B cell (primary cell): ENCODE measurements around the gene IFNA13. TPM values are rescaled to one million over a fixed set of nuclear protein-coding genes. Genes with fewer than 3 reads are reported as not detected.

ENCODE experiments used
- ATAC-seq: fragments of 200-7000 bp; cut with Tn5 transposase; one replicate; pipeline ENCODE4 v1.10.0; 2021; ENCODE audit warnings: low read depth, mild to moderate bottlenecking, moderate number of reproducible peaks, moderate library complexity
- CTCF ChIA-PET: fragments of 350-600 bp; sonication (Branson Sonifier 250); formaldehyde crosslinking; loops from one replicate; lab custom pipeline; 2021; ENCODE audit warnings: antibody characterized with exemption, inconsistent platforms; lab: Charles Lee
- POLR2A ChIA-PET: fragments of 350-600 bp; sonication (Branson Sonifier 250); formaldehyde crosslinking; loops from one replicate; lab custom pipeline; 2021; ENCODE audit warnings: antibody characterized with exemption; lab: Charles Lee
- DNase-seq: peaks from one replicate; pipeline ENCODE4 v3.0.0; 2013
- H2AFZ ChIP-seq: 2 replicates; pipeline ENCODE4 v1.6.1; 2012; ENCODE audit warnings: mild to moderate bottlenecking, low read depth, low read length; ENCODE audit not compliant: insufficient read depth, poor library complexity, severe bottlenecking
- H3K27ac ChIP-seq, 2 donors: 1 replicate in 1 of 2; 2 replicates in 1 of 2; pipeline ENCODE4 v1.5.1; 2012 to 2013; ENCODE audit warnings: low read length in 2 of 2, mild to moderate bottlenecking in 2 of 2, moderate library complexity in 1 of 2
- H3K27me3 ChIP-seq, 4 experiments: fragments of 200-600 bp in 1 of 4; sonication (generic) in 1 of 4; replicated peaks in 1 of 4; 1 replicate in 2 of 4; 2 replicates in 2 of 4; pipeline versions ENCODE4 v1.6.1 to v1.7.0; 2013 to 2016; ENCODE audit warnings: low read length in 3 of 4, mild to moderate bottlenecking in 2 of 4, mixed read lengths in 1 of 4, moderate library complexity in 1 of 4; ENCODE audit not compliant: insufficient read depth in 4 of 4, control insufficient read depth in 3 of 4; ENCODE audit errors: control extremely low read depth in 1 of 4
- H3K36me3 ChIP-seq, 2 experiments: replicated peaks in 1 of 2; 1 replicate in 1 of 2; 2 replicates in 1 of 2; pipeline versions ENCODE4 v1.6.1 to v1.7.1; 2013; ENCODE audit warnings: low read length in 1 of 2; ENCODE audit not compliant: insufficient read depth in 2 of 2, control insufficient read depth in 1 of 2; ENCODE audit errors: control extremely low read depth in 1 of 2, extremely low read depth in 1 of 2
- H3K4me1 ChIP-seq, 2 donors: fragments of 200-600 bp in 1 of 2; sonication (generic) in 1 of 2; 1 replicate in 1 of 2; 2 replicates in 1 of 2; pipeline versions ENCODE4 v1.5.1 to v1.6.1; 2013 to 2017; ENCODE audit warnings: low read length in 2 of 2; ENCODE audit not compliant: control insufficient read depth in 2 of 2, insufficient read depth in 2 of 2
- H3K4me2 ChIP-seq: replicated peaks from 2 replicates; pipeline ENCODE3; 2012; ENCODE audit warnings: mild to moderate bottlenecking, low read depth, low read length; ENCODE audit not compliant: poor library complexity, severe bottlenecking
- H3K4me3 ChIP-seq, 5 experiments: fragments of 200-600 bp in 1 of 5; sonication (generic) in 1 of 5; 1 replicate in 3 of 5; 2 replicates in 2 of 5; pipeline versions ENCODE4 v1.5.1 to v1.7.0; 2011 to 2016; ENCODE audit warnings: low read length in 4 of 5, mild to moderate bottlenecking in 4 of 5, low read depth in 2 of 5, control low read depth in 1 of 5, moderate library complexity in 1 of 5; ENCODE audit not compliant: insufficient read depth in 1 of 5; ENCODE audit errors: control extremely low read depth in 1 of 5, extremely low read depth in 1 of 5
- H3K79me2 ChIP-seq: fragments of 200-600 bp; sonication (generic); one replicate; pipeline ENCODE4 v1.6.0; 2016; ENCODE audit warnings: low read length; ENCODE audit not compliant: control insufficient read depth, insufficient read depth
- H3K9ac ChIP-seq: fragments of 200-600 bp; sonication (generic); 2 replicates; pipeline ENCODE4 v1.6.1; 2017; ENCODE audit warnings: mild to moderate bottlenecking, low read length, moderate library complexity
- H3K9me3 ChIP-seq, 3 donors: one replicate each; pipeline versions ENCODE4 v1.6.1 to v1.7.1; 2013; ENCODE audit warnings: low read length in 2 of 3; ENCODE audit not compliant: control insufficient read depth in 2 of 3, insufficient read depth in 1 of 3; ENCODE audit errors: control extremely low read depth in 1 of 3
- H4K20me1 ChIP-seq: 2 replicates; pipeline ENCODE4 v1.6.0; 2012; ENCODE audit warnings: mild to moderate bottlenecking, low read length; ENCODE audit not compliant: insufficient read depth, control insufficient read depth, poor library complexity, severe bottlenecking
- H3K27ac Mint-ChIP-seq: one replicate; pipeline ENCODE4 v1.8.0; 2021; ENCODE audit warnings: mixed read lengths
- H3K27me3 Mint-ChIP-seq: one replicate; pipeline ENCODE4 v1.8.0; 2021; ENCODE audit warnings: mixed read lengths
- H3K4me1 Mint-ChIP-seq: one replicate; pipeline ENCODE4 v1.8.0; 2021; ENCODE audit warnings: mixed read lengths
- H3K4me3 Mint-ChIP-seq: one replicate; pipeline ENCODE4 v1.8.0; 2021; ENCODE audit warnings: mixed read lengths
- H3K9me3 Mint-ChIP-seq: one replicate; pipeline ENCODE4 v1.8.0; 2022; ENCODE audit warnings: mixed read lengths; ENCODE audit not compliant: insufficient read depth
- EZH2 ChIP-seq: IDR thresholded peaks from 2 replicates; pipeline ENCODE4 v1.6.1; 2012; ENCODE audit warnings: borderline replicate concordance, low read depth, mild to moderate bottlenecking, moderate library complexity, low read length; ENCODE audit not compliant: insufficient read depth, poor library complexity, severe bottlenecking
- WGBS: methylation state at CpG from one replicate; pipeline ENCODE4 v1.1.5; 2013; ENCODE audit warnings: missing lambda C conversion rate; ENCODE audit not compliant: insufficient coverage; 5-methylcytosine and 5-hydroxymethylcytosine counted together
- intact Hi-C: fragments of 100-400 bp; cut with micrococcal nuclease; formaldehyde crosslinking; loops from one replicate; pipeline ENCODE4 v1.10.0; 2022
- polyA minus RNA-seq: library from RNA; depleted of rRNA, polyadenylated mRNA; stranded (reverse); fragments of >200 nt; gene quantifications from 2 replicates; pipeline ENCODE4 v1.2.3, GENCODE V29; 2012
- polyA plus RNA-seq: library from polyadenylated mRNA; depleted of rRNA; stranded (reverse); fragments of >200 nt; gene quantifications from 2 replicates; pipeline ENCODE4 v1.2.3, GENCODE V29; 2012
- total RNA-seq, 2 donors: library from RNA; stranded (reverse); fragments of 120-200 nt in 1 of 2; gene quantifications; 1 replicate in 1 of 2; 2 replicates in 1 of 2; pipeline versions ENCODE4 v1.2.3 to v1.2.4, GENCODE V29; 2013 to 2022
- TF ChIP-seq, protein P1 (sequence below): fragments of 200-600 bp; IDR thresholded peaks from one replicate; pipeline ENCODE4 v1.8.0; 2022; ENCODE audit warnings: antibody characterized with exemption, mild to moderate bottlenecking

The IFNA13 gene
- not detected in 2 replicates for total RNA-seq
- total RNA-seq (2013) = not detected
- polyA plus RNA-seq = not detected in 2 replicates
- polyA minus RNA-seq = not detected in 2 replicates

- no peak within 1 kb of the TSS for H3K27ac ChIP-seq
- H3K4me1 ChIP-seq = peaks cover 0 to 2% of the 10 kb centered on the region in 2 donors
- H3K27ac Mint-ChIP-seq = no peak within 1 kb of the TSS
- H3K36me3 ChIP-seq = no peaks in the 10 kb centered on the region
- no peak within 1 kb of the TSS for H3K4me2 ChIP-seq
- no peaks in the 10 kb centered on the region for H3K9me3 ChIP-seq
- ChIA-PET CTCF (no interaction called here), POLR2A (no interaction called here)
- H4K20me1 ChIP-seq = no peaks in the 10 kb centered on the region
- intact Hi-C loops = loop anchor here (2.0 kb wide), 1 partner anchor 73 kb away; the partner anchor contains the start of gene IFNA1
- H3K79me2 ChIP-seq = no peaks in the 10 kb centered on the region
- H3K4me1 Mint-ChIP-seq = peaks cover 2% of the 10 kb centered on the region
- no peak within 1 kb of the TSS for H2AFZ ChIP-seq
- H3K9ac ChIP-seq = no peak within 1 kb of the TSS
- H3K9me3 Mint-ChIP-seq = no peaks in the 10 kb centered on the region
- peaks cover 0 to 8% (median 4%) of the 10 kb centered on the region in 4 experiments for H3K27me3 ChIP-seq
- H3K27me3 Mint-ChIP-seq = peaks cover 33% of the 10 kb centered on the region
- 89% methylated on average over 1 of the region's 3 CpGs for WGBS
- H3K4me3 Mint-ChIP-seq = no peak within 1 kb of the TSS
- no peak for TF ChIP-seq EZH2
- TF ChIP-seq, protein P1, sequence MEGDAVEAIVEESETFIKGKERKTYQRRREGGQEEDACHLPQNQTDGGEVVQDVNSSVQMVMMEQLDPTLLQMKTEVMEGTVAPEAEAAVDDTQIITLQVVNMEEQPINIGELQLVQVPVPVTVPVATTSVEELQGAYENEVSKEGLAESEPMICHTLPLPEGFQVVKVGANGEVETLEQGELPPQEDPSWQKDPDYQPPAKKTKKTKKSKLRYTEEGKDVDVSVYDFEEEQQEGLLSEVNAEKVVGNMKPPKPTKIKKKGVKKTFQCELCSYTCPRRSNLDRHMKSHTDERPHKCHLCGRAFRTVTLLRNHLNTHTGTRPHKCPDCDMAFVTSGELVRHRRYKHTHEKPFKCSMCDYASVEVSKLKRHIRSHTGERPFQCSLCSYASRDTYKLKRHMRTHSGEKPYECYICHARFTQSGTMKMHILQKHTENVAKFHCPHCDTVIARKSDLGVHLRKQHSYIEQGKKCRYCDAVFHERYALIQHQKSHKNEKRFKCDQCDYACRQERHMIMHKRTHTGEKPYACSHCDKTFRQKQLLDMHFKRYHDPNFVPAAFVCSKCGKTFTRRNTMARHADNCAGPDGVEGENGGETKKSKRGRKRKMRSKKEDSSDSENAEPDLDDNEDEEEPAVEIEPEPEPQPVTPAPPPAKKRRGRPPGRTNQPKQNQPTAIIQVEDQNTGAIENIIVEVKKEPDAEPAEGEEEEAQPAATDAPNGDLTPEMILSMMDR = no peak
- DNase-seq (no peak), ATAC-seq (no peak)
- H3K4me3 ChIP-seq = no peak within 1 kb of the TSS
Measured at GRCh38 chr9:21367957-21368356, at the start of gene IFNA13. Gene IFNA13 (minus strand): TSS chr9:21368057. CDS start chr9:21368010, 47 bp downstream.

DNA sequence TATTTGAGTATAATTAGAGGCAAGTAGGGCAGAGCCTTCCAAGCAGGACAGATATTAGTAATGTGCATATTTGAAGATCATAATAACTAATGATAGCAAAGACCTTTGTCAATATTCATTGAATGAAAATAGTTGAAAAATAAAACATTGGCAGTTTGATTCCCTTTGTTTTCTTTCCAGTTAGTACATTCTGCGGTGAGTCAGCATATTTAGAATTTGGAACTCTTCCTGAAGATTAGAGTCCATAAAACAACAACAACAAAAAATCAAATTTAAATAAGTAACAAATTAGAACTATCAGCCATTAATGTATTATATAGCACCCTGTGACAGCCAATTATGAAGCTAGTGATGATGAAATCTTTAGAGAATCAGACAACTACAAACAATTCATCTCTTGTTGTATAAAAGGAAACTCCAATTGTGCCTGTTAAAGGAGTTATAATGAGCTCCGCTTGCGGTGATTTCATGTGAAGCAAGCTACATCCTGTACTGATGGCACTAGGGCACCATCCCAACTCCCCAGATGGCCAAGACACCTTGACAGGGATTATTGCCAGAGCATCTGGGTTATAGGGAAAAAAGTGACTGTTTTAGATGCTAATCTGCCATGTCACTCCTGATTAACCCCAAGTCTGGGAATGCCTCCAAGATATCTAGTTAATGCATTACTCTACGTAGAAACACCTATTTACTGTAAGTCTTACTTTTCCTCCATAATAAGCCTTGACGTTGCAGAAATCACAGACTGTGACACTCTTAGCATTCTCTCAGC lies 47.8 kb upstream of the IFNA13 start:
- peaks cover 21 to 30% of the 10 kb centered on the region in 2 donors for H3K4me1 ChIP-seq
- no peak overlapping the region for H3K27ac ChIP-seq
- H3K4me2 ChIP-seq = no peak overlapping the region
- Mint-ChIP-seq H3K4me1 (peaks cover 29% of the 10 kb centered on the region), H3K27me3 (peaks cover 44% of the 10 kb centered on the region), H3K4me3 (no peak overlapping the region), H3K9me3 (no peaks in the 10 kb centered on the region), H3K27ac (no peak overlapping the region)
- H4K20me1 ChIP-seq = no peaks in the 10 kb centered on the region
- TF ChIP-seq EZH2 = no peak
- TF ChIP-seq, protein P1 = no peak
- H3K36me3 ChIP-seq = no peaks in the 10 kb centered on the region
- DNase-seq (no peak), ATAC-seq (no peak)
- ChIA-PET POLR2A (no interaction called here), CTCF (interaction anchor here (1.1 to 1.5 kb wide), 2 partner anchors 17 to 180 kb away, joined by 3 to 4 read pairs; no protein-coding TSS in a partner anchor)
- WGBS = 81% methylated on average over 2 of the region's 5 CpGs
- H3K27me3 ChIP-seq = peaks cover 0 to 31% (median 16%) of the 10 kb centered on the region in 4 experiments
- intact Hi-C loops = no loop called here
- H2AFZ ChIP-seq = no peak overlapping the region
- no peaks in the 10 kb centered on the region for H3K9me3 ChIP-seq
- H3K9ac ChIP-seq = no peak overlapping the region
- H3K4me3 ChIP-seq = no peak overlapping the region
- H3K79me2 ChIP-seq = no peaks in the 10 kb centered on the region
